Activated CD4-positive, alpha-beta T cell treated with anti-CD3 and anti-CD28 coated beads, Interleukin-2, amount 50 U/mL, for 1 hour (primary cell): ENCODE data around the gene IFI27.
"Not testable (repeated sequence)": the region's sequence is repeated elsewhere in the genome, so short reads cannot be mapped to it uniquely, and the experiment has no call there.

Experiments used
- DNase-seq: peaks from one replicate; pipeline ENCODE4 v3.0.0-alpha.2; 2020

IFI27 gene

DNA sequence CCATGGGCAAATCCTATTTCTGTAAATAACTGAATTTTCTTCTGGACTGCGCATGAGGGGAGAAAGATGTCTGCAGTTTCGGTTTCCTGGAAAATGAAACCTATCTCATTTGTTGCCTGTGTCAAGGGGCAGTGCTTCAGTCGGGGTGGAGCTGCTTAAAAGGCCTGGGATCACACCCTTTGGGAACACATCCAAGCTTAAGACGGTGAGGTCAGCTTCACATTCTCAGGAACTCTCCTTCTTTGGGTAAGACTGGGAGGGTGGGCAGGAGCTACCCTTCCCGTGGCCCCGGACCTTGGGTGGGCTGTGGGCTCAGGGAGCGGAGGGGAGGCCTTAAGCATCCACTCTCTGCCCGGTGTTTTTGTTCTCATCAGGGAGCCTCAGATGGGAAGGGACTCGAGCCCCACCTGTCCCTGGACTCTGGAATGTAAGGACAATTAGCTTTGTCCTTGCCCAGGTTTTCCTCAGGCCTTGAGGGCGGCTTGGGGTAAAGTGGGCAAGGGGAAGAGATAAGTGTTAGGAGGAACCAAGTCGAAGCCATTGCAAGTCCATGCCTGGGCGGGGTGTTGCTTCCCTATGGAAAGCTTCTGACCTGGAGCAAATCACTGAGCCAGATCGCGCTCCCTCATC lies at the start of gene IFI27:
Gene IFI27 (plus strand): TSS at position 185 of the 630 bp plus-strand sequence.
- DNase-seq: no peak

GRCh38 chr14:94062344-94062940 lies 48.1 kb upstream of the IFI27 start:
- no peak for DNase-seq

GRCh38 chr14:94066089-94066676 lies 44.4 kb upstream of the IFI27 start:
- DNase-seq: no peak

DNA sequence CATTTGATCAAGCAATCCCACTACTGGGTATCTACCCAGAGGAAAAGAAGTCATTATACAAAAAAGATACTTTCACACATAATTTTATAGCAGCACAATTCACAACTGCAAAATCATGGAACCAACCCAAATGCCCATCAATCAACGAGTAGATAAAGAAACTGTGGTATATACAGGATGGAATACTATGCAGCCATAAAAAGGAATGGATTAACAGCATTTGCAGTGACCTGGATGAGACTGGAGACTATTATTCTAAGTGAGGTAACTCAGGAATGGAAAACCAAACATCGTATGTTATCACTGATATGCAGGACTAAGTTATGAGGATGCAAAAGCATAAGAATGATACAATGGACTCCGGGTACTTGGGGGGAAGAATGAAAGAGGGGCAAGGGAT lies 38.5 kb upstream of the IFI27 start:
- not testable (repeated sequence) for DNase-seq

DNA sequence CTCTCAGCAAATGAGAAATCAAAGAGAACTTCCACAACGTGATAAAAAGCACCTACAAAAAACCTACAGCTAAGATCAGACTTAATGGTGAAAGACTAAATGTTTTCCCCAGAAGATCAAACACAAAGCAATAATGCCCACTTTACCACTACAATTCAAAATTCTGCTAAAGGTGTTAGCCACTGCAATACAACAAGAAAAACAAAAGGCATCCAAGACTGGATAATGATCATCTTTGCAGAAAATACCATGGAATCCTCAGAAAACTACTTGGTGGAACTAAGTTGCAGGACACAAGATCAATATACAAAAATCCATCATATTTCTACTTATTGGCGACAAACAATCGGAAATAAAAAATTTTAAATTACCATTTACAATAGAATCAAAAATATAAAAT lies 36.0 kb upstream of the IFI27 start:
- no peak for DNase-seq

GRCh38 chr14:94075008-94075407 lies 35.5 kb upstream of the IFI27 start:
- no peak for DNase-seq

DNA sequence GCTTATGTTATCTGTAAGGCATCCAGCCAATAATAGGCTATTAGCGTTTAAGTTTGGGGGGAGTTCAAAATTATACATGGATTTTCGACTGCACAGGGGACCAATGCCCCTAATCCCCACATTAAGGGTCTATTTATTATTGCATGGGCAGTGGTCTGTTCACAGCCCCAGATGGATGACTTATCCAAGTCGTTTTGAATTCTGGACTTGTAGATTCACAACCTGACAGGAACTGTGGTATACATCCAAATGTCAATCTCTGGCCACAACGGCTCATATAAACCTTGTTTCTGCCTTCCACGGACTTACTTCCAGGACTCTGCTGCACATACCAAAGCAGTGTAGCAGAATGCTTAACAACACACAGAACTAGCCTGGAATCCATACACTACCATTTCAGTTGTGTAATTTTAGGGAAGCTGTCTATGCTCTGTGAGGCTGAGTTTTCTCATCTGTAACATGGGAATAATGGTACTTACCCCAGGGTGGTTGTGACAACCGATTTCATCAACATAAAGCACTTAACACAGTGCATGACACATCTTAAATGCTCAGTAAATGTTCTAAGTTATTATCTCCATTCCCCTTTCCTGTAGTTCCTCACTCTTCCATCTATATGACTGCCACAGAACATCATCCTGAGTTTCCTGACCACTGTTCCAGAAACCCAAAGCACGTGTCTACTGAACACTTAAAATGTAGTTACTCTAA lies 33.3 kb upstream of the IFI27 start:
- DNase-seq: no peak

- DNase-seq: no peak
Observed at GRCh38 chr14:94077823-94078222, 32.7 kb upstream of the IFI27 start.

- no peak for DNase-seq
Observed at GRCh38 chr14:94079891-94080620, 30.5 kb upstream of the IFI27 start.

GRCh38 chr14:94080621-94081385 lies 29.7 kb upstream of the IFI27 start, which contains the start of the genes DDX24 and IFI27L1:
Gene DDX24, minus strand, starts transcription at chr14:94081202. Its CDS starts 1,460 bp downstream, at chr14:94079742.
Gene IFI27L1, plus strand, starts transcription at chr14:94081310. Its CDS starts 15,628 bp downstream, at chr14:94096938.
- DNase-seq: peak; percentile 96

DNA sequence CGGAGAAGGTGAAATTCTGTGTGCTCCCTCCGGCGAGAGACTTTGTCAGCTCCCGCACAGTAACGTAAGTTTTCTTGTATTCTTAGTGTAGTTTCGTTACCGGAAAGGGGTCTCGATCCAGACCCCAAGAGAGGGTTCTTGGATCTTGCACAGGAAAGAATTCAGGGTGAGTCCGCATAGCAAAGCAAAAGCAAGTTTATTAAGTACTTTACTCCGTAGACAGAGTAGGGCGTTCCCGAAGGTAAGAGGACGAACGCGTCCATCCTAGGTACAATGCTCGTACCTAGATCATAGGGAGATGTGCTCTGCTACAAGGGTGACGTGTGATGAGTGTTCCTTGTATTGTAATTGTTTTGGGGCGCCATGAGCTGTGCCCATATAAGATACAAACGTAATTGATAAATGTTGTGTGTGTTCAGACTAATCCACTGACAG lies 29.1 kb upstream of the IFI27 start:
- DNase-seq: peak; percentile 5

DNA sequence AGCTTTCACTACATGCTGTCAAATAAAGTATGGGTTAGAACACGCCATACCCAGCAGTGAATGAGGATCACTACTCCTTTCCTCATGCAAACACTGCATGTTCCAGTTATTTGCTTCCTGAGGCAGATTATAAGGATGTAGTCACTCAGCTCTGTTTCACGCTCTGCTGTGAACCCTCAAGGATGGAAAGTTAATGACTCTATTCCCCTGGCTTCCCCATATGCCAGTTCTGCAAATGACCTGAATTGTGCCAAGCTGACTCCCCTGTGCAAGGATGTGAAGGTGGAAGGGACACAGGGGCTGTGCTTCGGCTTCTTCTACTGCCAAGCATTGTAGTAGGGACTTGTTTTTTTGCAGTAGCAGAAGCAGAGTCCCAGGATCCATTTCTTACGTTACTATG lies 22.6 kb upstream of the IFI27 start:
- no peak for DNase-seq

- no peak for DNase-seq
Observed at GRCh38 chr14:94088516-94088915, 22.0 kb upstream of the IFI27 start.

- DNase-seq: no peak
Observed at GRCh38 chr14:94089479-94089878, 21.1 kb upstream of the IFI27 start.

GRCh38 chr14:94093418-94093817 lies 17.1 kb upstream of the IFI27 start:
- no peak for DNase-seq

GRCh38 chr14:94097091-94097490 lies 13.4 kb upstream of the IFI27 start:
- DNase-seq: no peak

DNA sequence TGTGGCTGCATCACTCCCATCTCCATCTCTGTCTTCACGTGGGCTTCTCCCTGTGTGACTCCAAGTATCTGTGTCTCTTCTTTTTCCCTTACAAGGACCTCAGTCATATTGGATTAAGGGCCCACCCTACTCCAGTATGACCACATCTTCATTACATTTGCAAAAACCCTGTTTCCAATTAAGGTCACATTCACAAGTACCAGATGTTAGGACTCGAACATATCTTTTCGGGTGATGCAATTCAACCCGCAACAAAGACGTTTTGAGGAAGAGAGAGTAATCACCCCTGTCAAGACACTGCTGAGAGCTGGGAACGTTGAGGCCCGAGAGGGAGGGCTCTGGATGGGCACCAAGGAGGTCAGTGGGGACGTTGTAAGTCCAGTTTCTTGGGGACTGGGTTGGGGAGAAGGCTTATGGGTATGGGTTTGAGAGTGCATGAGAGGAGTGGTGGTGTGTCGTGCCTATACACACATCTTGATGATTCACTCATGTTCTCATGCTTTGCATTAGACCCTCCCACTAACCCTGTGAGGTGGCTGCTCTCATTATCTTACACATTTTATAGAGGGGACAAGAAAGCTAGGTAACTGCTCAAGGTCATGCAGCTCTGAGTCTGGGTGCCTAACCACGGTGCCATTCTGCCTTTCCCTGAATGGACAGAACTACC lies 12.1 kb upstream of the IFI27 start:
- no peak for DNase-seq

DNA sequence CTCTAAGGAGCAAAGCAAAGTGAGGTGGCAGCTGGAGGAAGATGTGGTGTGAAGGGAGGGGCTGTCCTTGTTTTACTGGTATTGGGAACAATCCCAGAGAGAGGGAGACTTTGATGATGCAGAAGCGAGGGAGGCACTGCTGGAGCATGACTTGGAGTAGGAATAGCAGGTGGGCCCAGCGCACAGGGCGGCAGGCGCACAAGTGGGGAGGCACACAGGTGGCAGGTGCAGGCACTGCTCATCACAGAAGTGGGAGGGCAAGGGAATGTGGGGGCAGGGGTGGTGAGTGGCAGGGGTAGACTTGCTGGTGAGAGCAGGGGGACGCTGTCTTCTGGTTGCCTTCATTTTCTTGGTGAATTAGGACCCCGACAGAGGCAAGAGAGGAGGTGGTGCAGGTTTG lies 11.5 kb upstream of the IFI27 start:
- no peak for DNase-seq

GRCh38 chr14:94100847-94101246 lies 9.7 kb upstream of the IFI27 start:
- DNase-seq: no peak

GRCh38 chr14:94101748-94102147 lies 8.8 kb upstream of the IFI27 start:
- no peak for DNase-seq

- DNase-seq: no peak
Observed at GRCh38 chr14:94102768-94103482, 7.6 kb upstream of the IFI27 start.
